ENCODE results near the gene RAB42.
A peak's percentile ranks its signal among the peaks of the same experiment; 100 is the strongest.
"Not testable (repeated sequence)": the region's sequence is repeated elsewhere in the genome, so short reads cannot be mapped to it uniquely, and the experiment has no call there.

The RAB42 gene, protein sequence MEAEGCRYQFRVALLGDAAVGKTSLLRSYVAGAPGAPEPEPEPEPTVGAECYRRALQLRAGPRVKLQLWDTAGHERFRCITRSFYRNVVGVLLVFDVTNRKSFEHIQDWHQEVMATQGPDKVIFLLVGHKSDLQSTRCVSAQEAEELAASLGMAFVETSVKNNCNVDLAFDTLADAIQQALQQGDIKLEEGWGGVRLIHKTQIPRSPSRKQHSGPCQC
- 0 reads per million in 4 experiments for total RNA-seq

GRCh38 chr1:28591708-28592320 lies at the start of gene RAB42:
Gene RAB42 (plus strand): TSS chr1:28592265. CDS start chr1:28592512, 247 bp downstream.
- no peak for DNase-seq

DNA sequence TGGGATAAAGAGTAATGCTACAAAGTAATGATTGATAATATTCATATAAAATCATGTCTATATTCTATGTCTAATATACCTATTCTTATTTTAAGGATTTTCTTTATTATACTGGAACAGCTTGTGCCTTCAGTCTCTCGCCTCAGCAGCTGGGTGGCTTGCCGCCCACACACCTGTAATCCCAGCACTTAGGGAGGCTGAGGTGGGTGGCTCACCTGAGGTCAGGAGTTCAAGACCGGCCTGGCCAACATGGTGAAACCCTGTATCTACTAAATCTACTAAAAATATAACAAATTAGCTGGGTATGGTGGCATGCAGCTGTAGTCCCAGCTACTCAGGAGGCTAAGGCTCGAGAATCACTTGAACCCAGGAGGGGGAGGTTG lies 46.8 kb upstream of the RAB42 start:
- no peak for DNase-seq

DNA sequence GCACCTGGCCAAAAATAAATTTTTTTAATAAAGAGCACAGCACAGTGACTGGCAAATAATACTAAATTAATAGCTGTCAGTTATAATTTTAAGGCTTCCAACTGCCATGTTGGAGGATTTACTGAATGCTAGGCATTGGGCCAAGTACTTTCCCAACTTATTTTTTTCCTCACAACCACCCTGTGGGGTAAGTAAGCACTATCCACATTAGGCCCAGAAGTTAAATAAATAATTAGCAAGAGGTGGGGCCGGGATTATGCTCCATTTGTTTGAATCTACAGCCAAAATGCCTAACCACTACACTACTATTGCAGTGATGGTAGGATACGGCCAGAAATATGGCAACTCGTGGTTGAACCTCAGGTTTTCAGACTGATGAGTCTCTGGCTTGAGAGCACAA lies 43.7 kb upstream of the RAB42 start:
- no peak for DNase-seq

- DNase-seq = no peak
Observed at GRCh38 chr1:28551381-28551780, 40.7 kb upstream of the RAB42 start.

- DNase-seq = peak; percentile 93
Observed at GRCh38 chr1:28552758-28553663, 39.1 kb upstream of the RAB42 start, which contains the start of gene TRNAU1AP. Gene TRNAU1AP (plus strand): TSS chr1:28553085. CDS start chr1:28553111, 26 bp downstream.

DNA sequence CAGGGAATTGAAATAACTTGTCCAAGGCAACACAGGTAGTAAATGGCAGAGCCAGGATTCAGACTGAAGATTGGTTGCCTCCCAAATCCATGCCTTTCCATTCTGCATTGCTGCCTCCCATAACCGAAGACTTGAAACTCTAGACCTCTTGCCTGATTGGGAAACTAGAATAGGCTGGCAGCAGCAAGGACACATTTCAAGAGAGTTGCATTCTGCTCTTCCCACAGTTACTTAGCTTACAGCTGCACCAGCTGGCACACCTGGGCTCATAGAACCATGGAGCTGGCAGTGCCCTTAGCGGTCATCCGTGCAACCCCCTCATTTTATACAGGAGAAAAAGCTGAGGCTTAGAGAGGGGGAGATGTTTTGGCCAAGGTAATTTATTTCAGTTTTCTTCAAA lies 31.2 kb upstream of the RAB42 start:
- DNase-seq = no peak

GRCh38 chr1:28564310-28564709 lies 27.8 kb upstream of the RAB42 start:
- no peak for DNase-seq

- no peak for DNase-seq
Observed at GRCh38 chr1:28565040-28565439, 27.0 kb upstream of the RAB42 start.

DNA sequence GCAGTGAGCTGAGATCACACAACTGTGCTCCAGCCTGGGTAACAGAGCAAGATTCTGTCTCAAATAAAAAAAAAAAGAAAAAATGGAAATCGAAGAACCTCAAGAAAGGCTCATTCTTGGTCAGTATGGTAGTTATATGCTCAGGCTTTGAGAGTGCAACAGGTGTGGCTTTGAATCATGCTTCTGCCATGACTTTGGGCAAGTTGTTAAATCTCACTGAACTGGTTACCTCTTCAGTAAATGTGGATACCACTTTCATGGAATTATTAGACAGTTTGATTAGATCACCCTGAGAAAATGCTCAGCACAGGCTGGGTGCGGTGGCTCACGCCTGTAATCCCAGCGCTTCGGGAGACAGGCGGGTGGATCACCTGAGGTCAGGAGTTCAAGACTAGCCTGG lies 26.3 kb upstream of the RAB42 start:
- DNase-seq = no peak

DNA sequence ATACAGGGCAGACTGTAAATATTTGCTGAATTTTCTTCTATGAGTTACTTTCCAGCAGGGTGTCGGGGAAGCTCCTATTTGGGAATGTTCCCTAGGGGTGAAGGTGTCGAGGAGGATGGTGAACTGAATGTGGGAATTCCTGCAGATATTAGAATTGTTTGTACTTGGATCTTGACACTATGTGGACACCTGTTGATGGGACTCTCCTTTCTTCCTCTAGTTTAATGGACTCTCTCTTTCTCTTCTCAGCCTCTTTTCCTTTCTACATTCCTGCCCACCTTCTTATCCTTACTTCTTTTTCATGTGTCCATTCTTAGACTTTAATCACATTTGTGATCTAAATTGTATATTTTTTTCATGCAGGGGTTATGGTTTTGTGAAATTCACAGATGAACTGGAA lies 25.1 kb upstream of the RAB42 start:
- DNase-seq = no peak

GRCh38 chr1:28571911-28572310 lies 20.2 kb upstream of the RAB42 start:
- DNase-seq = no peak

DNA sequence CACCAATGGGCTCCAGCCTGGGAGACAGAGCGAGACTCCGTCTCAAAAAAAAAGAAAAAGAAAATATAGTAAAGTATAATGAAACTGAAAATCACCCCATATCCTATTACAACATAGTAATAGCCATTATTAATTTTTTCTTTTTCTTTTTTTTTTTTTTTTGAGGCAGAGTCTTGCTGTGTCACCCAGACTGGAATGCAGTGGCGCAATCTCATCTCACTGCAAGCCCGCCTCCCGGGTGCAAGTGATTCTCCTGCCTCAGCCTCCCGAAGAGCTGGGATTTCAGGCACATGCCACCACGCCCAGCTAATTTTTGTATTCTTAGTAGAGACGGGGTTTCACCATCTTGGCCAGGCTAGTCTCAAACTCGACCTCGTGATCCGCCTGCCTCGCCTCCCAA lies 19.2 kb upstream of the RAB42 start:
- DNase-seq = not testable (repeated sequence)

GRCh38 chr1:28573564-28573963 lies 18.5 kb upstream of the RAB42 start:
- DNase-seq = no peak

- DNase-seq = no peak
Observed at GRCh38 chr1:28577052-28577678, 14.9 kb upstream of the RAB42 start.

- DNase-seq = no peak
Observed at GRCh38 chr1:28577738-28578536, 14.1 kb upstream of the RAB42 start.

DNA sequence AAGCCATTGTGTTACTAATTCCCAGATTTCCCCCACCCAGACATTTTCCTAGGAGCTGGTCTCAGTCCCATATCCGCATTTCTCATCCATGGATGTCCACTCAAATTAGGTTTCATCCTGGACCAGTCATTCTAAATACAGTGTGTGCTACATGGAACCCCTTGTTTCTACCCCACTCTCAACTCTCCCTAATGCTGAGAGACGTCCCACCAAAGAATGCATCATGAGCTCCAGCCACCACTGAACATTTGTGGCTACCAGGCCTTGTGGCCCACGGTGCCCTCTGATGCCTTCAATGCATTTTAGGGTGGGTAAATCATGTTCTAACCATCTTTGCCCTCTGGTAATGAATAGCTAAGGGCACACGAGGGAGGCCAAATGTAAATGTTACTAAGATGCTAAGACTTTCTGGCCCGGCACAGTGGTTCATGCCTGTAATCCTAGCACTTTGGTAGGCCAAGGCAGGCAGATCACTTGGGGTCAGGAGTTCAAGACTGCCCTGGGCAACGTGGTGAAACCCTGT lies 13.3 kb upstream of the RAB42 start:
- DNase-seq = no peak

DNA sequence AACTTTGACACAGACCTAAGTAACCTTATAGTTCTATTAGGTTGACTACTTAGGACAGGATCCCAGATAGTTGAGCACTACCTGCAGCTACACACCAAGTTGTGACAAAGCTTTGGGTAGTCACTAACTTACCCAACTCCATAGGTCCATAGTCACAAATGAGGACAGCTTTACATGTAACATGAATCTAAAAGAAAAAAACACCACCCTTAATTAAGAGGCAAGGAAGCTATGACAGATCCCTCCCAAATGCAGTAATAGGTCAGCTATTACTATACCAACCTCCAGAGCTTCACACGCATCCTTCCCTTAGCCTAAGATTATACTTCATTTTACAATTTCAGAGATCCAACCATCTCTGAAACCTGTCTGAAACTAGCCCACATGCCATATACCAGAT lies 12.7 kb upstream of the RAB42 start:
- no peak for DNase-seq

DNA sequence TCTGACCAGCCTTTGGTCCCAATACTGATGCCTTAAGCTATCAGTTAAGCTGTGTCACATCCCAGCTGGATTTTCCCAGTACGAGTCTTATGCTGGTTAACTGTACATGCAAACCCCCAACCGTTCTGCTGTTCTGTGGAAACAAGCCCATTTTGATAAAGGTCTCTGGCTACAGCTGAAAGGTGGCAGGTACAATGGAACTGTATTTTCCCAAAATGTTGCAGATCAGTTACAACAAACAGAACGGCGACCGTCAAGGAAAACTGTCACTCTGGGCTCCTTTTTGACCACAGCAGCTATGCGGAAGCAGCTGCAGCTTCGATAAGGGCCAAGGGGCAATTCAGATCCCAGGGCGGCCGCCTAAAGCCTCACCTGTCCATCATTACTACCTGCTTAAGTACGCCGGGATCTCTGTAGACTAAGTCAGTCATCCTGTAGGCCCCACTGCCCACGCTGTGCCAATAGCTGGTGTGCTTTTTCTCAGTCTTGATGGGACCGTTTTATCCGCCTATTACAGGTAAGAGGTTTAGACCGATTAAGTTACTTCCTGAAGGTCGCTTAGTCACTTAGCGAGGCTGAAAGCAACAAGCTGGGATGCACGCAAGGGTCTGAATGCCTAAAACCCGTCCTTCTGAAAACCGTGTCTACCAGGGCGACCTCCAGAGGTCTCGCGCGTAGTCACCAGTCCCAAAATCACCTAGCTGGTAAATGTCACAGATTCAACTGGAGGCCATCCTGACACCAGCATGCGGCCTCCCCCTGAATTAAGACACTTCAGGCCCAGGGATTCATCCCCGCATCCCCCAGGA lies 11.1 kb upstream of the RAB42 start:
- DNase-seq = no peak

DNA sequence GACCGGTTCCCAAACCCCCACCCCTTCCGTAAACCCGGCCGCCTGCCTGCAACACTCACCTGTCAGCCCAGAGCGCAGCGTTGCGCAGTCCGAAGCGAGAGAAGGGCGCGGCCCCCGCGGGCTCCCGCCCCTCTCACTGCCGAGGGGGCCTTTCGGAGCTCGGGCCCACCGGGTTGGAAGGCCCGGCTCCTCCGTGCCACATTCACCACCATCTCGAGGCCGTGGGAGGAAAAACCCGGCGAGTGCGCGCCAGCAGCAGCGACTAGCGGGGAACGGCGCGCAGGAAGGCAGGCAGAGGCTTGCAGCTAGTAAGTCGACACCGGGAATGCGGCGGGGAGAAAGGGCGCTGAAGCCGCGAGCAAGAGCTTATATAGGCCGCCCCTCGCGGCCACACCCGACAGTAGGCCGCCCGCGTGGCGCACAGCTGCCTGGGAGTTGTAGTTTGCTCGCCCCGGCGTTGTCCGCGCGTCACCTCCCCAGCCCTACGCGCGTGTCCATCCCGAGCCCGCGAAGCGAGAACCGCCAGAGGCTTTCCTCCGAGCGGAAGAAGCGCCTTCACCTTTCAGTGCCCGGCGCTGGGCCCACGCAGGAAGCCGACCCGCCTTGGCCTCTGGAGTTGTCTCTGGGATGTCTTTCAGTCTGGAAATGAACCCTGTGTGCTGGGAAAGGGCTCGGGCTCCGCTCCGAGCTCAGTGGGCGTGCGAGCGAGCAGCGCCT lies 10.4 kb upstream of the RAB42 start:
- DNase-seq = peak; percentile 88

GRCh38 chr1:28582248-28582615 lies 9.8 kb upstream of the RAB42 start:
- no peak for DNase-seq
